NK-92 treated with Interleukin-12 subunit alpha and Interleukin-12 subunit beta, amount 100 ng/mL, for 24 hours (cell line): ENCODE data around the gene TMEM236.

Source experiments
- DNase-seq: peaks from one replicate; lab custom pipeline; 2025; lab: John Stamatoyannopoulos, UW

Gene TMEM236

DNA sequence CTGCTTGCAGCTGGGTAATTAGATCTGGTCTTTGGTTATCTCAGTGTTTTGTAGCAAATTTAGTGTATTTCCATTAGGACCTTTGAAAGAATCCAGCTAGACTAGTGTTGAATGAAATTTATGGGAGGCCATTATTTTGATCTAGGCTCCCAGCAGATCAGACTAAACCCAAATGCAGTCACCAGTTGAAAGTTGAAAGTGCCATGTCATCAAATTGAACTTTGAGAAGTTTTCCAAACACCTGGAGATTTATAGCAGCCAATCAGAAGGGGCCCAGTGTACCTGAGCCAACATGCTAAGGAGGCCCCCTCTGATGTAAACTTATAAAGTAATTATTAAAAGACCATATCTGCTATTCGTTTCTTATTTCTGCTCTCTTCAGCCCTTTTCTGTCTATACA lies 11.3 kb upstream of the TMEM236 start:
- no peak for DNase-seq

DNA sequence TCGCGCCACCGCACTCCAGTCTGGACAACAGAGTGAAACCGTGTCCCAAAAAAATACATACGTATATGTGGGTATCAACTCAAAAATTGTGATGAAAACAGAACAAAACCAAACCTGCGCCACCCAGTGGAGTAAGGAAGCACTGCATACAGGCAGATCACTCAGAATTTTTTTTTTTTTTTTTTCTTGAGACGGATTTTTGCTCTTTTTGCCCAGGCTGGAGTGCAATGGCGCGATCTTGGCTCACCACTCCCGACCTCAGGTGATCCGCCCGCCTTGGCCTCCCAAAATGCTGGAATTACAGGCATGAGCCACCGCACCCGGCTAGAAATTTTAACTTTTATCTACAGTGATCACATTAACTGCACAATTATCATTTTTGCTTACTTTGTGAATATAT lies 9.1 kb upstream of the TMEM236 start:
- DNase-seq, result no peak

DNA sequence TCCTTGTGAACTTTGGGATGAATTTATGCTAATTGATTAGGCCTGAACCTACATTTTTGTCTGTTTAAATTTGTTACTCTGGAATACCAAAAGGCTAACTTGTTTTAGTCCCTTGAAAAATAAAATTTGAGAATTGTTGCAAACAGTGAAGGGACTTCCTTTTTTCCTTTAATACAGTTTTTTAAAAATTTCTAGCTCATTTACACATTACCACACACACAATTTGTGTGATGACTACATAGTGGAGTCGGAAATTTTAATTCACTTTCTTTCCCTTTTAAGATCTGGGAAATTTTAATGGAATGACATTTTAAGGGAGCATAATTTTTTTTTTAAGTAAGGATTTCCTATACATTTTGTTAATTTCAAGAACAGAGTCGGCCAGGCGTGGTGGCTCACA lies 8.6 kb upstream of the TMEM236 start:
- no peak for DNase-seq

DNA sequence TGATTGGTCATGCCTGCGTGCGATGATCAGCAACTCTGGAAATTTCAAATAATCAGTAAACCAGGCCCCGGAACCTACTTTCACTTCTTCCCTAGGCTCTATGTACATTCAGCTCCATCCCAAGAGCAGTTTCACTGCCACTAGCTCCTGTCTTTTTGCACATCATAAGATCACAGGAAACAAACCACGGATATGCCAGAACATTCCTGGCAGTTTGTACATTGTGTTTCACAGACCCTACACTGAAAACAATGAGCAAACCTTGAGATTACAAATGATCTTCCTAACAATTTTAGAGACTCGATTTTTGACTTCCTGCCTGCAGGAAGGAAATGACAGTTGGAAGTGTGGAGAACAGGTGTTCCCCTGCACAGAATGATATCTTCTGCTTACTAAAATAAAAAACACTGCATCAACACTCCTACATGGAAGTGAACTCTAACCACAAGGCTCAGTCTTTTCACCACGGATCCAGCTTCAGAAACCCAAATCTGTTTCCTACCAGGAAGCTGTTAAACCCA lies 7.6 kb upstream of the TMEM236 start:
- DNase-seq, result no peak

DNA sequence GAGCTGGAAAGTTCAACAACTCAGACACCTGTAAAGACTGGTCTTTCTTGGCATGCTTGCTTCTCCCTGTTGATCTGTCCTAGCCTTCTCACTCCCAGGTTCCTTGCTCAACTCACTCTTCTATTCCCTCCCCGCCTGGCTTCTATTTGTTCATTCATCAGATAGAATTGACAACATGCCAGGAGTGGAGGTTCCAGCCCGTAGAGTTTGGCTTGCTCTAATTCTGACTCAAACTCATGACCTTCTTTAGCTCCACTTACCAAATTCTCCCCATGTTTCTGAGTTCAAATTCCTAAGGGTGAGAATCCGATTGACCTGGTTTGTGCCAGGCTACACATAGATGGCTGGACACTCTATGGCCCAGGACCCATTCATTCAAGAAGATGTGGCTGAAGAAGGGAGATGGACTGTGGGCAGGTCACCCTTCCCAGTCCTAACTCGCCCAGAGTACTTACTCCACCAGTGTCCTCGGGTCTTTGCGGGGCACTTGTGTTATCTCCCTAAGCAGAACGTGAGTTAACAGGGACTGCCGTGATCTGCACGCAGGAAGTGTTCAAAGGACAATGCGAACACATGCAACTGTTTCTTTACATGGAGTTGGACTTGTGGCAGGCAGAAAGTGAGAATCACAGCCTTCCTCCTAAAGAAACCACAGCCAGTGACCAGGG lies 4.0 kb upstream of the TMEM236 start:
- no peak for DNase-seq

DNA sequence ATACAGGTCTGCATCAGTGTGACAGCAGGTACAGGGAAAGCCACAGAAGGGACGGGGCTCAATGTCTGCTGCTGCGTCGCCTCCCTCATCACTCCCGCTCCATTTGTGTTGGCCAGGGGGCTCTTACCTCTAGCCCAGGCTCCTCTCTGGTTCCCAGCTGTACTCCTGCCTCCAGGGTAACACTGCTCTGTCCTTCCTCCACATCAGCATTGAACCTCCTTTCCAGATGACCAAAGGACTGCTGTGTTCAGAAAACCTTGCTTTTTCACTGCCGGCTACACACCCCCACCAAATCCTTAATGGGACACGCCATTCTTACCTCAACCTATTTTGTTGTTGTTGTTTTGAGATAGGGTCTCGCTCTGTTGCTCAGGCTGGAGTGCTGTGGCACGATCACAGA lies 2.1 kb upstream of the TMEM236 start:
- no peak for DNase-seq

DNA sequence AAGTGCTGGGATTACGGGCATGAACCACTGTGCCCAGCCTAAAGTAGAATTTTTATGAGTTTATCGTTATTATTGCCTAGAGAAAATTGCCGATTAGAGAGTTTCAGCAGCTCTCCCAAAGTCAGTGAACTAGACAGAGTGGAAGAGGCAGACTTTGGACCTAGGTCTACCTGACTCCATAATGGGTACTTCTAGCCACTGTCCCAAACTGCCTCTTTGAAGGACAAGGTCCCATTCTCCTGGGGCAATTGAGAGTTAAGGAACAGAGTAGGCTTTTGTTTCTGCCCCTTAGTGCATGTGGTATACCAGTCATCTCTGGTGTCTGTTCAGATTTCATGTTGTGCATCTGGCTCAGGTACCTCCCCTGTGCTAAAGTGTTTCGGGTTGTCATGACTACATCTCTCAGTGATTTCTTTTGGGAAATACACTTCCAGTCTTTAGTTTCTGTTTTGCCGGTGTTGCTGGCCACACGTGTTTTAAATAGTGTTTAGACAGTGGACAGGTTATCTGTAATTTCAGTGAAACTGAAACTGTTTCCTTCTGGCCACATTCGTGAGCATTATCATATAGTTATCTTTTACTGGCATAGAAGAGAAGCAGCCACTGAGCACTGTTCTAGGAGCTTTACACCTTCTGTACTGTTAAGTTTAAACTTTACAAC lies 4.7 kb downstream of the TMEM236 start:
- DNase-seq, result no peak

DNA sequence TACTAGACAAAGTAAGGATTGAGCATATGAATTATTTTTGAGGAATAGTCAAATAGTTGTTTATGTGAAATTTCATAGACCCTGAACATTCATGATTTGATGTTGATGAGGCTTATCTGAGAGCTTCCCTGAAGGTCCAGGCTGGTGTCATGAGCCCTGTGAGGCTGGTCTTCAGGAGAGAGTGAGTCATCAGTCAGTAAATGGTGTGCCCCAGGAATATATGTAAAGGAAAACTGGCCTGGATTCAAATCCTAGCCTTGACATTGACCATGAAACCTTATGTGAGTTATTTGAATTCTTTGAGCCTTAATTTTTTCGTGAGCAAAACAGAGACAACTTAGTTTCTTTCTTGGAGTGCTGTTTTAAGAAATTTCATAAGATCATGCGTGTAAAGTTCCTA lies 6.2 kb downstream of the TMEM236 start:
- no peak for DNase-seq

DNA sequence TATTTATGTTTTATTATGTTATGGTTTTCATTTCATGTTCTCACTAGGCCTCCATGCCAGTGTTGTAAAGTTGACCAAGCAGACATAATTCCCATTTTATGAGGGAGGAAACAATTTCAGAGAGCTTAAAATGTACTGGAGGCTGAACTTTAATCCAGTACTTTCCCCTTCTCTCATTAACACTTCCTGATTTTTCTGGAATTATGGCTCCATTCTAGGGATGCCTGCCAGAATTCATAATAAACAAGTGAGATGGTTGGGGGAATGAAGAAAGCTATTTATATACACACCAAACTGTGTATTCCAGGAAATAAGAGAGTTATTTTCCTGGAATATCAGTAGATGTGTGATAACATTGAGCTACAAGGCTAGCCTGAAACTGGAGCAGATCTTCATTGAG lies 6.9 kb downstream of the TMEM236 start:
- DNase-seq, result no peak

DNA sequence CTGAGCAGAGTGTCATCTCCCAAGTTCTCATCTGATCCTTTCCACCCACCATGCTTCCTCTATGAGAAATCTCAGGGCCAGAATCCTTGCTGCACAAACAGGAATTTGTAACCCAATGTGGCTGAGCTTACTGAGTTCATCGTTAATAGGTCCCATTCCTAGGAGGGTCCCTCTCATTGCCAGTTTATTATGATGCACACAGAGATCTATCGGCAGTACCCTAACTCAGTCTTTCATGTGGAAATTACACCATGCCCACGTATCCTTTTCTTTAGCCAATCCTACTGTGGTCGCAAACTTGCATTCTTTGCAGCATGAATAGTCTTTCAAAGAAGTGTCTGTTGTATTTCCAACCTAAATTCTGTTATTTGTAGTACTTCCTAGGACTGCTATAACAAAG lies 12.1 kb downstream of the TMEM236 start:
- DNase-seq, result no peak

DNA sequence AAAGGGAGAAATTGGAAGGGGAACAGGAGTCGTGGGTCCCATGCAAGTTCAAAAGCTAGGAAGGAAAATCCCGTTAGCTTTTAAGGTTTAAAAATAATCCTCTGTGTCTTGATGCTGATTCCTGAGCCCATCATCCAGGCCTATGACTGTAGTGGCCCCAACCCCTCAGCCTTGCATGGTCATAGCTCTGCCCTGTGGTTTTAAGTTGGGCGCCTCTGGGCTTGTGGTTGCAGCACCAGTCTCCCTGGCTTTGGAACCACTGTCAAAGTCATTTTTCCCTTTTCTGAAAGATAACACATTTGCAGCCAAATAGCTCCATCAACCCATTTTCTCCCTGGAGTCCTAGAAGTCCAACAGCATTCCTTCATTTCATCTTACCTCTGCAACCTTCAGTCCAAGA lies 13.6 kb downstream of the TMEM236 start:
- no peak for DNase-seq

DNA sequence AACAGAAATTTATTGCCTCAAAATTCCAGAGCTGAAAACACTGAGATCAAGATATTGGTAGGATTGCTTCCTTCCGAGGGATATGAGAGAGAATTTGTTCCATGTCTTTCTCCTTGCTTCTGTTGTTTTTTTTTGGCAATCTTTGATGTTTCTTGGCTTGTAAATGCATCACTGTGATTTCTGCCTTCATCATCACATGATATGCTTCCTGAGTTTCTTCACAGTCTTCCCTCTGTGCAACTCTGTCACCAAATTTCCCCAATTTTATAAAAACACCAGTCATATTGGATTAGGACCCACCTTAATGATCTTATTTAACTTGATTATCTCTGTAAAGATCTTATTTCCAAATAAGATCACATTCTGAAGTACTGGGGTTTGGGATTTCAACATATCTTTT lies 14.7 kb downstream of the TMEM236 start:
- DNase-seq, result no peak

DNA sequence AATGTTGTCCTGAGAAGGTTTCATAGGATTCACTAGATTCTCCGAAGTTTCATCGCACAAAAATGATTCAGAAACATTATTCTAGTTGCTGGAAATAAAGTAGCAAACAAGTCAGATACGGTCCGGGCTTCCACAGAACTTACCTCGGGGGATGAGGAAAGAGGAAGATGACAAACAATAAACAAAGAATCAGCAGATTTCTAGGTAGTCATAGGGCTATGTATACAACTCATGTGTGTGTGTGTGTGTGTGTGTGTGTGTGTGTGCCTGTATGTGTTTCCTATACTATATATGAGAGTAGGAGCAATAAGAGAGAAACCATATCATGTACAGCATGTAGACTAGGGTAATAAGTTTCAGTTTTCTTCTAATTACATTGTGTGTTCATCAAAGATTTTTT lies 16.5 kb downstream of the TMEM236 start:
- DNase-seq, result no peak

DNA sequence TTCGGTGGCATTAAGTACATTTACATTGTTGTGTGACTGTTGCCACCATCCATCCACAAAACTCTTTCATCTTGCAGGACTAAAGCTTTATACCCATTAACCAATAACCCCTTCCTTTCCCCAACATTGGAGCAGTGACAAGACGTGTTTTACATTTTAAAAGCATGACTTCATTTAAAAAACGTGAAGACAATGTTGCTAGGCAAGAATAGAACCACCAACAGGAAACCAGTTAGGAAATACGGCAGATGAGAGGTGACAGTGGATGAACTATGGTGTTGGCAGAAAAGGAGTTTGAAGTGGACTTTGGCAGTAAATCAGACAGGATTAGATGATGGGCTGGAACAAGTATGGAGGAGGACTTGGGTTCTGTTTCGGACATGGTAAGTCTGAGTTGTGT lies 17.0 kb downstream of the TMEM236 start:
- DNase-seq, result no peak

DNA sequence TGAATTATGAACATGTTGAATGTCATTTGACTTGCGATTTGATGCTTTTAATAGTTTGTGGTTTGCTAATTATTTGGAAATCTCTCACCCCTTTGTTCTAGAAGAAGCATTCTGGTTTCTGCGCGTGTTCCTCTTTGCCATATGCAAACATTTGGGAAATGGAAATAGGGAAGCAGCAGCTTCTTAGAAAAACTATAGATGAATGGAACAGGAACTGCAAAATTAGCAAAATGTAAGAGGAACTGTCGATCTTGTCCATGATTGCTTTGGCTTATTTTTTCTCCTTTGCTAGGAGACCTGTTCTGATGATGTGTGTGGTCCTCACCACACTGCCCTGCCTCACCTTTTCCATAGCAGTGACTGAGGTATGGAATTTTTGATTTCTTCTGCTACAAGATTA lies 19.0 kb downstream of the TMEM236 start:
- no peak for DNase-seq

DNA sequence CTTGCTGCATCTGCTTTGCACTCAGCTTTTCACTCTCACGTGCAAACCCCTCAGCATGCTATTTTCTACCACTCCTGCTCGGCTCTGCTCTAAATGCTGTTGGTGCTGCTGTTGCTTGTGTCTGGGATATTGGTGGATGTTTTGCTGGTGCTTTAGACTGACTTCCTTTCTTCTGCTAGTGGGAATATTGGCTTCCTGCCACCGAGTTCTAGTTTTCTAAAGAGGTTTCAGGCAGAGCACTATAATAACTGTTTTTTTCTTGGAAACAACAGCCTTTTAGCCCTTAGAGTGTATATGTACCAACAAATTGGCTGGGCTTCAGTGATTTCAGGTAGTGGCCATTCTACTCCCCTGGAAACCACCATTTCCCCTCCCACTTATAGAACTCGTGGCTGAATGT lies 27.8 kb downstream of the TMEM236 start:
- no peak for DNase-seq

DNA sequence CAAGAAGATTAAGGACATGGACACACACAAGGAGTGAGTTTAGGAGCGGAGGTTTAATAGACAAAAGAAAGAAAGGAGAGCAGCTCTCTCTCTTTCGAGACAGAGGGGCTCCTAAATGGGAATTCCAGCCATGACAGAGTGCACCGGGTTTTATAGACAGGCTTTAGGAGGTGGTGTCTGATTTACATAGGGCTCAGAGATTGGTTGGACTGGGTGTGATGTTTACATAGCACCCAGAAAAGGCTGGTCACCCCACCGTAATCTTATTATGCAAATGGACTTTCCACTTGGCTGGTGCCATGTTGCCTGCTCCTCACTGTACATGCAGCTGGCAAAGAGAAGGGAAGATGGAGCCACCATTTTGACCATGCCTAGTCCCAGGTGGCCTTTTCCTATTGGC lies 28.7 kb downstream of the TMEM236 start:
- DNase-seq, result no peak

DNA sequence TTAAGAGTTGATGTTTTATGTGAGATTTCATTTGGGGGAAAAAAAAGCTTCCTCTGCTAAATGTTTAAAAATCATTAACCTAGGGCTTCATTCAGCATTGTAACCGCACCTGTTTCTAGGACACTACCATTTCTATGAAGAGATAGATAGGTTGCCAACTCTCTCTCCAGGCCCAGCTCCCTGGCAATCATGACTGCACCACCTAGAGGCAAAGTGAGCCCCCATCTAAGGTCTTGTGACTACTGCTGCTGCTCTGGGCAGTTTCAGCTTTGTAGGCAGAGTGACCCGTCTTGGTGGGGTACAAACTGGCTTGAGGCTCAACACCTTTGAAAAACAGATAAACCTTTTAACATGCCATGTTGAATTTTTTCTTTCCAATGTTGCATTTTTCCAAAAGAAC lies 29.9 kb downstream of the TMEM236 start:
- no peak for DNase-seq

DNA sequence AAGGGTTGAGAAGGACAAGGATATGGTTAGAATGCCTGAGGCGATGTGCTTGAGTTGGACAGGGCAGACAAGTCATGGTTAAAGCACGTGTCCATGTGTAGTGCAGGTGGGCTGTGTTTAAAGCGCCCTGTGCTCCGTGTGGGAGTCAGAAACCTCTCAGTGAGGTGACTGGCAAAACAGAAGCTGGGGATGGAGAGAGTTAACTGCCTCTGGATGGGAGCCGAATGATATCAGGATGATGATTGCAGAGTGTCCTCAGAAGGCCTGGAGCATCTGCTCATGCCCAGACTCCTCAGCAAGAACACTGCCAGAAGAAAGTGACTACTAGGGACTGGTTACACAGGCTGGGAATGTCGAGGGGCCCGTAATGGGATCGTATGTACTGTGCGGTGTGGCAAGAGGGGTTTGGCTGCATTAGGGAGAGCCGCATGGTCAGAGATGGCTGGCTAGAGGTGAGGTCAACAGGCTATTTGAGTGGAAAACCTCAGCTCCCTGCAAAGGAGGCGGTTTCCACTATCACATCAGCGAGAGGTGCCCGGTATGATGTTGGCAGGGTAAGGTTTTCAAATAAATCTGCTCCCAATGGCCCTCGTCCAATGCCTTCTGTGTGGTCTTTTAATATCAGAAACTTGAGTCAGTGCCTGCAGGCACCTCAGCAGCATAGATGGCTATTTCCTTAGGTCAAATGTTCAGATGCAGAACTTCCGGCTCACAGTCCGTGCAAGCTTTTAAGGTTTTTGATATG lies 31.1 kb downstream of the TMEM236 start:
- DNase-seq, result no peak

DNA sequence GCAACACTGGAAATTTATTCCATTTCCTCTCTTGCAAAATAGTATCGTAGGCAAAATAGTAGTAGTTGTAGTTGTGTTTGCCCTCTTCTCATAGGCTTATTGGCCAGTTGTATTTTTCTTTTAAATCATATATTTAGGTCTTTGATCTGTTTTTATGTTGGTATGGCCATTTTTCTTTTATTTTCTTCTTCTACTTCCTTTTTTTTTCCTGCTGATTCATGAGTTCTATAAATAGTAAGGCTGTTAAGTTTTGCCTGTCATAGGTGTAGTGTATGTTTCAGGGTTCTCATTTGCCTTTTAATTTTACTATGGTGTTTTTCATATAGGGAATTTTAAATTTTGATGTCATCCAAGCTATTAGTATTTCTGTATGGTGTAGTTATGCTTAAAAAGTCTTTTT lies 31.8 kb downstream of the TMEM236 start:
- DNase-seq, result no peak

DNA sequence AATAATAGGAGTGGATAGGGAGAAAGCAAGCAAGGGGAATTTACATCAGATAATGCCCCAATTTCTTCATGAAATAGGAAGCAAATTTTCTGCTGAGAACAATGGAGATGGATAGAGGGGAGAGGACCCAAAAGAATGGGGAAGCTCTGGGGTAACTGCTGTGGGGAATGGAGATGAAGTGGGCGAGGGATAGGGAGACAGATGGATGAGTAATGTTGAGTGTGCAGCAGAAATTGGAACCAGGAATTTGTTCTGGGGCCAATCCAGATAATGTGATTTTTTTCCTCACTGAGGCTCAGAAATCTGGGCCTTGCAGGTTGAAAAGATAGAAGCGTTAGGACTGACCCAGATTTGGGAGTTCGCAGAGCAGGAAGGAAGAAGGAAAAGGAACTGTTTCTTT lies 32.7 kb downstream of the TMEM236 start:
- no peak for DNase-seq

DNA sequence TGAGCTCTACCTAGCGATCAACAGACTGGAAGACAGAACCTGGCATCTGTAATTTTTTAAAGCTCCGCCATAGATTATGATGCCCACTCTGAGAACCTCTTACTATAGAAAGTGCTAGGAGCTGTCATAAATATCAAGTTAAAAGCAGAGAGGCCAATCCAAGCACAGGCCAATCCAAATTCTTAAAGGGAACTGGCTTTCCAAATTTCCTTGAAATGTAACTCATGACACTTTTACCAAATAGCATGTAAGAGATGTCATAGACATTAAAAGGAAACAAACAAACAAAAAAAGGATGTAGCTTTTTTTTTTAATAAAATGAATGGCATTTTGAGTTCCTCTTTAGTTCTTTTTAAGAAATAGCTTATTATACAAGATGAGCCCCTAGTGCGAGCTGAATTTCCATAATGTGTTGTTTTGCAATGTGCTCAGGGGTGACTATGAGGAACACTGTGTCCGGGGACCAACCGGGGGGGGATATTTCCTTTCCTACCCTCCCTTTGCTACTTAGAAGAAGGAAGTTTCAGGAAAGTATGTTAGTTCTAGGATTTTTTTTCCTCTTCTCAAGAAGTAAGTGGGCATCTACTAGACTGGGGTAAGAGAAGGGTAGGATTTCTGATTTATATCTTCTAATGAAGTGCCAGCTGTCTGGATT lies 33.4 kb downstream of the TMEM236 start:
- DNase-seq, result no peak
